BLaER1 (cell line): Measurements from ENCODE around the gene PDZRN3.

Experiments used
- H3K27ac ChIP-seq: shearing (Covaris generic); formaldehyde crosslinking; 2 replicates; pipeline ENCODE4 v1.8.1; 2022
- H3K27me3 ChIP-seq: shearing (Covaris generic); formaldehyde crosslinking; 2 replicates; pipeline ENCODE4 v1.8.1; 2022
- H3K36me3 ChIP-seq: shearing (Covaris generic); formaldehyde crosslinking; 2 replicates; pipeline ENCODE4 v1.8.1; 2022
- H3K4me1 ChIP-seq: shearing (Covaris generic); formaldehyde crosslinking; 2 replicates; pipeline ENCODE4 v1.8.1; 2022
- H3K4me2 ChIP-seq: shearing (Covaris generic); formaldehyde crosslinking; 2 replicates; pipeline ENCODE4 v1.8.1; 2022
- H3K4me3 ChIP-seq: shearing (Covaris generic); formaldehyde crosslinking; 2 replicates; pipeline ENCODE4 v1.8.1; 2022
- H3K9ac ChIP-seq: shearing (Covaris generic); formaldehyde crosslinking; 2 replicates; pipeline ENCODE4 v1.8.1; 2022
- H3K9me3 ChIP-seq: shearing (Covaris generic); formaldehyde crosslinking; 2 replicates; pipeline ENCODE4 v1.8.1; 2022
- H4K20me1 ChIP-seq: shearing (Covaris generic); formaldehyde crosslinking; 2 replicates; pipeline ENCODE4 v1.8.1; 2022
- Cebpa-rat ChIP-seq: shearing (Covaris generic); IDR thresholded peaks from 2 replicates; pipeline ENCODE4 v1.8.1; 2022

PDZRN3 gene

GRCh38 chr3:73624821-73625665 is at the start of gene PDZRN3:
Gene PDZRN3, minus strand, starts transcription at chr3:73624941.
- no peaks in the 10 kb centered on the region for H4K20me1 ChIP-seq
- no peaks in the 10 kb centered on the region for H3K27me3 ChIP-seq
- H3K4me1 ChIP-seq, result peaks cover 32% of the 10 kb centered on the region
- H3K4me3 ChIP-seq, result no peak within 1 kb of the TSS
- no peak for TF ChIP-seq Cebpa-rat
- peaks cover 18% of the 10 kb centered on the region for H3K9me3 ChIP-seq
- no peak within 1 kb of the TSS for H3K9ac ChIP-seq
- H3K4me2 ChIP-seq, result peak within 1 kb of the TSS; percentile 59
- no peak within 1 kb of the TSS for H3K27ac ChIP-seq
- no peaks in the 10 kb centered on the region for H3K36me3 ChIP-seq

DNA sequence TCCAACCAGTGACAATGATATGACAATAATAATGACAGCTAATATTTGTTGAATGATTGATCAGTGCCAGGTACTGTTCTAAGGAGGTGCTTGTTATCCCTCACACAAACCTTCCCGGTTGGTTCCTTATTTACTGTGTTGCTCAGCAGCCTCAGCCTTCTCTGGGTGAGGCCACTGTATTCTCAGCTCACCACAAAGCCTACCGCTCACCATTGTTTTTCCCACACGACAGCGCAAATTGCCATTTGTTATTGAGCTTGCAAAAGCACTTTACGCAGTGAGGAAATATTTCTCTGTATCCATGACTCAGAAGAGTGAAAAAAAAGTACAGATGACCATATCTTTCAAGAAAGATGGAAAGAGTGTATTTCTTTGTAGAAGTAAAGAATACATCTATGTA is 49.5 kb upstream of the PDZRN3 start:
- Histone ChIP-seq H3K27ac (no peak overlapping the region), H3K36me3 (no peaks in the 10 kb centered on the region), H3K27me3 (no peaks in the 10 kb centered on the region), H3K4me3 (no peak overlapping the region), H3K4me1 (no peaks in the 10 kb centered on the region), H3K4me2 (no peak overlapping the region), H3K9ac (no peak overlapping the region), H3K9me3 (no peaks in the 10 kb centered on the region), H4K20me1 (no peaks in the 10 kb centered on the region)
- TF ChIP-seq Cebpa-rat, result no peak

DNA sequence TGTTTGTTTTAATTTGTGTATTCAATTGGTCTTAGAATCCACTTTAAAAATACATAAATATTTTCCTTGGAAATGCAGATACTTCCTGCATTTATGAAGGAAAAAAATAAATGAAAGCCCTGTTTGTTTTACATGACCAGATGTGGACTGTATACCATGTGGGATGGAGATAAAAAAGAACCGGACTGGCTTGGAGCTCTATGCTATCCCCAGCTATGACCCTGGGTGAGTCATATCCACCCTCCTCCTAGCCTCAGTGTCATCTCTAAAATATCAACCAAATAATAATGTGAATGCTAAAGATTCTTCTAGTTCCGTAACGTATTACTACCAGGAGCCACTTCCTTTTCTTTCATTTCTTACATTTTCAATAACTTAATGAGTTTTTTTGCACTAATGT is 44.5 kb upstream of the PDZRN3 start:
- H3K4me1 ChIP-seq, result peaks cover 12% of the 10 kb centered on the region
- TF ChIP-seq Cebpa-rat, result no peak
- no peak overlapping the region for H3K4me3 ChIP-seq
- H3K9ac ChIP-seq, result no peak overlapping the region
- no peaks in the 10 kb centered on the region for H3K36me3 ChIP-seq
- no peak overlapping the region for H3K4me2 ChIP-seq
- no peak overlapping the region for H3K27ac ChIP-seq
- no peaks in the 10 kb centered on the region for H3K27me3 ChIP-seq
- H4K20me1 ChIP-seq, result no peaks in the 10 kb centered on the region
- H3K9me3 ChIP-seq, result no peaks in the 10 kb centered on the region

GRCh38 chr3:73668391-73668790 is 43.6 kb upstream of the PDZRN3 start:
- Histone ChIP-seq H3K36me3 (no peaks in the 10 kb centered on the region), H3K9ac (no peak overlapping the region), H3K9me3 (no peaks in the 10 kb centered on the region), H4K20me1 (no peaks in the 10 kb centered on the region), H3K4me1 (peaks cover 21% of the 10 kb centered on the region), H3K4me3 (no peak overlapping the region), H3K27ac (no peak overlapping the region), H3K27me3 (no peaks in the 10 kb centered on the region), H3K4me2 (no peak overlapping the region)
- TF ChIP-seq Cebpa-rat, result no peak

DNA sequence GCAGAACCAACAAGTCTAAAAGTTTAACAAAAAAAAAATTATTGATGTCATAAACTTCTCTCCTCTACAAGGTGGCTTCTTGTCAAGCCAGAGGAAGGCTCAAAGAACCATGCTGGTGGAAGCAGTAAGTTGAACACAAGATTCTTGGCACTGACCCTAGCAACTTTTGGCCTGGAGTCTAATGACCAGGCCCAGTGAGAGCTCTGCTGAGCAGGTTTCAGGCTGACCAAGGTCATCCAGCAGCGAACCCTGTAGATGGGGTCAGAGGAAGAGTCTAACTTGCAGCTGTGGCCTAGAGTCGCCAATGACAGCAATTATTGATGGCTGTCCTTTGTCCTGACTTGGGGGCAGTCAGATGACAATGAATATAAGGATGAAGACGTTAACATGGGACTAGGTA is 43.1 kb upstream of the PDZRN3 start:
- no peaks in the 10 kb centered on the region for H3K36me3 ChIP-seq
- no peak overlapping the region for H3K9ac ChIP-seq
- no peaks in the 10 kb centered on the region for H3K27me3 ChIP-seq
- TF ChIP-seq Cebpa-rat, result no peak
- no peak overlapping the region for H3K4me3 ChIP-seq
- no peaks in the 10 kb centered on the region for H4K20me1 ChIP-seq
- H3K9me3 ChIP-seq, result no peaks in the 10 kb centered on the region
- H3K27ac ChIP-seq, result no peak overlapping the region
- H3K4me2 ChIP-seq, result no peak overlapping the region
- peaks cover 24% of the 10 kb centered on the region for H3K4me1 ChIP-seq

GRCh38 chr3:73665286-73665685 is 40.5 kb upstream of the PDZRN3 start:
- Histone ChIP-seq H3K27ac (no peak overlapping the region), H3K4me1 (peaks cover 24% of the 10 kb centered on the region), H3K9ac (no peak overlapping the region), H3K4me2 (peak overlapping the region; percentile 62; the same call in 1 of the 2 replicates), H3K27me3 (no peaks in the 10 kb centered on the region), H4K20me1 (no peaks in the 10 kb centered on the region), H3K9me3 (no peaks in the 10 kb centered on the region), H3K4me3 (no peak overlapping the region), H3K36me3 (no peaks in the 10 kb centered on the region)
- TF ChIP-seq Cebpa-rat, result no peak

DNA sequence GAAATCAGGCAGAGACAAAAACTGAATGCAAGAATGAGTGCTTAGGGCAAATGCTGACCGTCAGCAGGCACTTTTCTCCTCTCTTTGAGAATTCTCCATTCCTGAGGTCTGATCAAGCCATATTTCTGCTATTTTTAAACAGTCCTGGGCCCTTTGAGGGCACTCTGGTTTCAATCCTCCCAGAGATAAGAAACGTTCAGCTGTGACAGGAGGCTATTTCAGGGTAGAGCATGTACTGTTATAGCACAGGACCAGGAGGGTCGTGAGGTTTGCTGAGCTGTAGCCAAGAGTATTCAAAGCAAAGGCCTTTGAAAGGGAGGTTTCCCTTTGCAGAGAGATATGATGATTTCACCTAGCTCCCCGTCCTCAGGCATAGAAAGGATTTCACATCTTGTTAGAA is 39.6 kb upstream of the PDZRN3 start:
- no peak overlapping the region for H3K27ac ChIP-seq
- H3K9ac ChIP-seq, result peak overlapping the region; percentile 9; the same call in 1 of the 2 replicates
- peaks cover 24% of the 10 kb centered on the region for H3K4me1 ChIP-seq
- H3K27me3 ChIP-seq, result no peaks in the 10 kb centered on the region
- no peaks in the 10 kb centered on the region for H3K36me3 ChIP-seq
- peak overlapping the region; percentile 62 for H3K4me2 ChIP-seq
- H4K20me1 ChIP-seq, result no peaks in the 10 kb centered on the region
- no peak for TF ChIP-seq Cebpa-rat
- no peaks in the 10 kb centered on the region for H3K9me3 ChIP-seq
- H3K4me3 ChIP-seq, result no peak overlapping the region

DNA sequence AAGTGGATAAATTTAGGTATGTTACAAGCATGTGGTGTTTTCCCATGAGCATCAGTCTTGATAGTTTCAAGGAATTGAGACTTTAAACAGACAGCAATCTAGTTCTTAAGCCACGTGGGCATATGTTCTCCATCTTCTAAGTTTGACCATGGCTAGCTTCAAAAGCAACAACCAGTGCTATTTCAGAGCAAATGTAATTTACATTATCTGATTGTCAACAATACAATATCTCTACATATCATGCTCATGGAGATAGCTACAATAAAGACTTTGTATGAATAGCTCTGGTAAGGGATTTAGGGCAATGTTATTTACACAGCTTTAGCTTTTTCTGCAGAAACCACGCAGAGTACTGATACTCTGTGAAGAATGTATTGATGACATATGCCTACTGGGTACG is 38.8 kb upstream of the PDZRN3 start:
- no peaks in the 10 kb centered on the region for H3K27me3 ChIP-seq
- no peaks in the 10 kb centered on the region for H3K9me3 ChIP-seq
- H3K36me3 ChIP-seq, result no peaks in the 10 kb centered on the region
- no peaks in the 10 kb centered on the region for H4K20me1 ChIP-seq
- TF ChIP-seq Cebpa-rat, result no peak
- H3K4me1 ChIP-seq, result peaks cover 24% of the 10 kb centered on the region
- H3K9ac ChIP-seq, result no peak overlapping the region
- no peak overlapping the region for H3K27ac ChIP-seq
- no peak overlapping the region for H3K4me3 ChIP-seq
- peak overlapping the region; percentile 62 for H3K4me2 ChIP-seq

DNA sequence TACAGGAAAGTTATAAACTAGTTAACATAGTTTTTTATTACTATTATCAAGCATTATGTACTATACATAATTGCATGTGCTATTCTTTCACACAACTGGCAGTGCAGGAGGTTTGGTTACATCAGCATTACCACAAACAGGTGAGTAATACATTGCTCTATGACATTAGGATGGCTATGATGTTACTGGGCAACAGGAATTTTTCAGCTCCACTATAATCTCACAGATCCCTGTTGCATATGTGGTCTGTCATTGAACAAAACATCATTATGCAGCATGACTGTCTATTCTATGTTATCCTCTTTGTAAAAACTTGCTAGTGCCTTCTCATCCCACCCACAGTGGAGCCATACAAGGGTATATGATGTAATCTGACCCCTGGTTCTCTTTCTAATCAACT is 36.5 kb upstream of the PDZRN3 start:
- H3K9me3 ChIP-seq, result 0 out of 2 replicates have a peak, but pooled peaks cover under 1% of the 10 kb centered on the region
- H3K36me3 ChIP-seq, result no peaks in the 10 kb centered on the region
- TF ChIP-seq Cebpa-rat, result no peak
- no peak overlapping the region for H3K9ac ChIP-seq
- no peaks in the 10 kb centered on the region for H4K20me1 ChIP-seq
- no peak overlapping the region for H3K4me3 ChIP-seq
- no peak overlapping the region for H3K4me2 ChIP-seq
- no peaks in the 10 kb centered on the region for H3K27me3 ChIP-seq
- peaks cover 41% of the 10 kb centered on the region for H3K4me1 ChIP-seq
- no peak overlapping the region for H3K27ac ChIP-seq

GRCh38 chr3:73658227-73658626 is 33.5 kb upstream of the PDZRN3 start:
- TF ChIP-seq Cebpa-rat, result no peak
- Histone ChIP-seq H4K20me1 (no peaks in the 10 kb centered on the region), H3K4me3 (no peak overlapping the region), H3K27me3 (no peaks in the 10 kb centered on the region), H3K27ac (no peak overlapping the region), H3K4me1 (peaks cover 48% of the 10 kb centered on the region), H3K9ac (no peak overlapping the region), H3K9me3 (peaks cover 11% of the 10 kb centered on the region), H3K36me3 (no peaks in the 10 kb centered on the region), H3K4me2 (0 out of 2 replicates have a peak overlapping the region, but pooled peaks have one; percentile 73)
